EH (cell line): ENCODE measurements around the gene WDFY2.
A peak's percentile ranks its signal among the peaks of the same experiment; 100 is the strongest.
"Not testable (repeated sequence)": the region's sequence is repeated elsewhere in the genome, so short reads cannot be mapped to it uniquely, and the experiment has no call there.

Experiments used
- DNase-seq: peaks from one replicate; pipeline ENCODE4 v3.0.0-alpha.2; 2015; ENCODE audit warnings: low read depth

WDFY2 gene

DNA sequence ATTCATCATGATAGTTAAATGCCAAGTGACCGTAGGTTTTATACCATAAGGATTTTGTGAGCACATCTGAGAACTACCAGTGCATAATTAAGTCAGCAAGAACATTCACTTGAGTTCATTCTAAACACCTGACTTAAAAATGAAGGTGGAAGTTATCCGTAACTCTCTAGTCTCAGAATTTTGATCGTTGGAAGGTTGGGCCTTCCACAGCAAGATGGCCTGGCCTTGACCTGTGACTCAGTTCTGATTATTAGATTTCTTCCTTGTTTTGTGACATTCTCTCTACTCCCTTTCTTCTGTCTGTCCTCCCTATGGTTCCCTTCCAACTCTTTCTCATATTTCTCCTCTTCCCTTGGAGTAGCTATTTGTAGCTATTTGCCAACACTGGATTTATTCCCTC lies 20.0 kb upstream of the WDFY2 start:
- no peak for DNase-seq

DNA sequence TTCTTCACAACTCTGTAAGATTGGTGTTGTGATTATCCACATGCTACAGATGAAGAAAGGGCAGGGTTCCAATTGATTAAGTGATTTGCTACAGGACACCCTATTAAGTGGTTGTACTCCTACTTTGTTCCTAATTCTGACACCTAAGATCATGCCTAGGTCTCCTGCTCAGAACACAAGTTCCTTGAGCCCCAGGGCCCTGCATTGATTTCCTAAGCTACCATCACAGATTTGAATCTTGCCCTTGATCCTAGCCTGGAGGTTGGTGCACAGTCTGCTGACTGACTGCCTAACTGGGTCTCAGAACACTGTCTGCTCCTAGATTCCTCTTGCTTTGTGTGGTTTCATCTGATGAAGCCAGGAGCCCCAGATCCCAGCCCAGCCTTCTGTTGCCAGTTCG lies 19.6 kb upstream of the WDFY2 start:
- no peak for DNase-seq

DNA sequence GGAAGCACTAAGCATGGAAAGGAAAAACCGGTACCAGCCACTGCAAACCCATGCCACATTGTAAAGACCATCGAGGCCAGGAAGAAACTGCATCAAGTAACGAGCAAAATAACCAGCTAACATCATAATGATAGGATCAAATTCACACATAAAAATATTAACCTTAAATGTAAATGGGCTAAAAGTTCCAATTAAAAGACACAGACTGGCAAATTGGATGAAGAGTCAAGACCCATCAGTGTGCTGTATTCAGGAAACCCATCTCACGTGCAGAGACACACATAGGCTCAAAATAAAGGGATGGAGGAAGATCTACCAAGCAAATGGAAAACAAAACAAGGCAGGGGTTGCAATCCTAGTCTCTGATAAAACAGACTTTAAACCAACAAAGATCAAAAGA lies 15.3 kb upstream of the WDFY2 start:
- DNase-seq: not testable (repeated sequence)

DNA sequence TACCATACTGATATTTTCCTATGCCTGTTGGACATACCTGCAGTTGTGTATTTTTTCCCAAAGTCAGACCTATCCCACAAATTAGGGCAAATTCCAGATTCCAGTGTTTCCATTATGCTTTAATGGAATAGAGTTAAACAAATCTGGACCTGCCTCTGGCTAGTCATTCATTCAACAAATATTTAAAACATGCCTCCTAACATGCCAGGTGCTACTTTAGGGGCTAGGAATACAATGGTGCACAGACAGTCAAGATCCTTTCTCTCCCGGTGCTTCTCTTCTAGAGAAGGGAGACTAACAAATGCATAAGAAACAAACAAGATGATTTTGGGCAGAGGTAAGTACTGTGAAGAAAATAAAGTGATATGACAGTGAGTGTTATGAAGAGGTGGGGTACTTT lies 7.5 kb upstream of the WDFY2 start:
- DNase-seq: no peak

DNA sequence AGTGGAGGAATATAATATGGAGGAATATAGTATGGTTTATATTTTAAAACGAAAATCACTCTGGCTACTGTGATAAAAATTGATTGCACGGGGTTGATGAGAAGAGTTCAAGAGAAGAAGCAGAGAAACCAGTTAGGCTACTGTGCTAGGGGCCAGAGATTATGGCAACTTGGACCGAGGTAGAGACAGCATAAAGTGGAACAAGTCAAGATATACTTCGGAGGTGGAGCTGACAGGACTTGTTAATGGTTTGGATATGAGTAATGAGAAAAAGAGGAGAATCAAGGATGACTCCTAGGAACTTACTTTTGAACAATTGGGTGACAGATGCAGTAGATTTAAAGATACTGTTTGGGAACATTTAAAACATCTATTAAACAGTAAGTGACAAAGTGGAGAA lies 6.6 kb upstream of the WDFY2 start:
- DNase-seq: no peak

DNA sequence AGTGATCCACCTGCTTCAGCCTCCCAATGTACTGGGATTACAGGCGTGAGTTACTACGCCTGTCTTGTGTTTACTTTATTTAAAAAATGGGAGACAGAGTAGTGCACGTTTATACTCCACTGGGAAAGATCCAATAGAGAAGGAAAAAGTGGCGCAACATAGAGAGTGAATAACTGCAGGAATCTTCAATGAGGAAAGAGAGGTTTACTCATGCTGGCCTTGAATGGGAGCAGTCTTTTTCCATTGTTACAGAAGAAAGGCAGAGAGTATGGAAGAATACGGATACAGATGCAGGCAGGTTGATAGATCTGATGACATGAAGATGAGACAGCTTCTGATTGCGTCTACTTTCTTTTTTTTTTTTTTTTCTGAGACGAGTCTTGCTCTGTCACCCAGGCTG lies 4.6 kb upstream of the WDFY2 start:
- DNase-seq: no peak

DNA sequence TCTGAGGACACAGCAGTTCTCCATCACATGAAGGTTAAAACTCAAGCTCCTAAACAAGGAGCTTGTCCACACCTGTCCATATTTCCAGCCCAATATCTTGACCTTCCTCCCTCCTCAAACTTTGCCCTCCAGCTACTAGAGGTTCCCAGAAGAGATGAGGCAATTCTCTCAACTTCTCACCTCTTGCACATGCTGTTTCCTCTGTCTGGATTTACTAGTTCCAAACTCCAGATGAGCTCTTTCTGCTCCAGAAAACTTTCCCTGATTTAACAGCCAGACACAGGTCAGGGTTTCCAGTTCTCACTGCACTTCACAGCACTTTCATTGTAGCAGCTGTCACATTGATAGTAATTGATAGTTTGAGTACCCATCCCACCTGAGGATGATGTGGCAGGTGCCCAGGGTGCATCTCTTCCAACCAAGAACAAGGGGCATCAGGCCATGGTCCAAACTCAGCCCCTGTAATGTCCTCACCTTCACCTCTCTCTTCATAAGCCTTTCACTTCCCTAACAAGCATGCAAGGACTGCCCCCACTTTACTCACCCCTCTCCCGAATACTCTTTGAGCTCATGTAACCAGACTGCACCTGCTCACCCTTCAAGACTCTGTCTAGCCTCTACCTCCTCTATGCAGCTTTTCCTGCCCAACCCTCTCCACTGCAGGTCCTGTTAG lies 3.0 kb upstream of the WDFY2 start:
- no peak for DNase-seq

DNA sequence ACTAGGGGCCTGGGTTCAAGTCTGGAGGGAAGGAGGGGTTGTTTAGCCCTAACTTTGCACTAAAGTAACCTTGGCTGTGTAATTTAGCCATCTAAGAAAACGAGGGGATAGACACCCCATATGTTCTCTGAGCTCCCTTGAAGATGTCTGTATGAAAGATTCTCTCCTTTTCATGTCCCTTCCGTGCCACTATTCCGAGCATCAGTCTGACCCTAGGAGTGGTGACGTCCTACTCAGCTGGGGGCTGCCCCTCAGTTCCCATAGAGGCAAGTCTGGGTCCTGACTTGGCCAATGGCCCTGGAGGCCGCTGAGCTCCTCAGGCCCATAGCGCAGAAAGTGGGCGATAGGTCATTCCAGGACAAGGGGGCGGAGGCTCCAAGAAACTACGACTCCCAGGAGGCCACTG lies 790 bp upstream of the WDFY2 start:
- DNase-seq: no peak

DNA sequence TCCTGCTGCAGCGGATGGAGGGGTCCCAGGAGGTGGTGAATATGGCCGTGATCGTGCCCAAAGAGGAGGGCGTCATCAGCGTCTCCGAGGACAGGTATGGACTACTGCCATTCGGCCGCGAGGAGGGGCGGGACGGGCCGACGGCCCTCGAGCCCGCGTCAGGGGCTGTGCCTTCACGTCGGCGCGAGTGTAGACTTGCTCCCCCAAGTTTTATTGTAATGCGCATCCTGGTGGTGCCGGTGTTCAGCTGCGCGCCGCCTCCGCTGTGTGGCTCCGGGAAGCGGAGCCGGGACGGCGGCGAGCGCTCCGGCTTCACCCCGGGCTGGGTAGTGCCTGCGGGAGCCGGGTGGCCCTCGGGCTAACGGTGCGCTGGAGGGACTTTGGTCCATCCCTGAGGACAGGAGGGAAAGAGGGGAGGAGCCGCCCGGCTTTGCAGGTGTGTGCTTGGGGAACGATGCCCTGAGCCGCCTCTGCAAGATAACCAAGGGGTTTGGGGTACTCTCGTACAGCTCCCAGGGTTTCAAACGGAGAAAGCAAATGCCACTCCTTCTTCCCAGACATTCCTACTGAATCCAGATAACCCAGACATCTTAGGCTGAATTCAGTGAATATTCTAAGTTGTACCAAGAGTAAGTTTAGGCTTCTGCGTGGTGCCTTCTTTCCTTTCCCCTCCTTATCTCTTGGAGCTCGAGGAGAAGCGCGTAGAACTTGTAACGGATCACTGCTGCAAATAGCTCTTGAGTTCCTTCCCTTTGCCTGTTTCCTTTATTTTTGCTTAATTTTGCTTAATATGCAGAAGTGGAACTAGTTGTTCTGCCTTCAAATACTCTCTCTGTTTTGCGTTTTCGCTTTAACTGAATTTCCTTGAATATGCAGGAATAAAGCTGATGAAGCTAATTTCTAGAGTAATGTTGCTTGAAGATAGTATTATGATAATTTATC lies 740 bp downstream of the WDFY2 start:
- DNase-seq: peak; percentile 58

DNA sequence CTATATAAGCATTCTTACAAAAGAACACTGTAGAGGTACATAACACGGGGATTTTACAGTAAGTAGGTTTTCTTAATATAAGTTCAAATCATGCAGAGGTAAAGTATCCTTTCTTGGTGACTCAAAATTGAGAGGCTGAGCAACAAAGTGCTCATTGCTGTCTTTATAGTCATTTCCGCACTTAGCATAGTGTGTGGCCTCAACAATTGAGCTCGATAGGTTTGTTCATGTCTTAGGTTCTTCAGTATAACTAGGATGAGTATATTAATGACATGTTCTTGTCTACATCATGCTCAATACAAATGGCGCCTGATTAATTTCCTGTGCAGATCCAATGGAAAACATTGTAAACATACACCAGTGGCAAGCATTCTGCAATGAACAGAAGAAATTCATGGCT lies 1.4 kb downstream of the WDFY2 start:
- DNase-seq: peak; percentile 73

DNA sequence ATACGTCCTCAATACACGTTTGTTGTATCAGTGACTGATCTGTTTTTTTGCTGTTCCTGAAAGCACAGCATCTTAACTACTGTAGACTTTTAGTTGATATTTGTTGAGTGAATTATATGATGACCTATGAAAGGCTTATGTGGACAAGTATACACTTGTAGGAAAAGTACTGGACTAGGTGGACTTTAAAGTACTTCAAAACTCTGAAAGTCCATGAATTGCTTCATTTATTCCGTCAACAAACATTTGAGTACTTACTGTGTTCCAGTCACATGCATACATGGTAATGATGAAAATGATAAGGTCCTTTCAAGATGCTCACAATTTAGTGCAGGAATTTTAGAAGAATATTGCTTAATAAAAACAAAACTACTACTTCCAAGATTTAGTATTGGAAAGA lies 3.1 kb downstream of the WDFY2 start:
- DNase-seq: no peak

DNA sequence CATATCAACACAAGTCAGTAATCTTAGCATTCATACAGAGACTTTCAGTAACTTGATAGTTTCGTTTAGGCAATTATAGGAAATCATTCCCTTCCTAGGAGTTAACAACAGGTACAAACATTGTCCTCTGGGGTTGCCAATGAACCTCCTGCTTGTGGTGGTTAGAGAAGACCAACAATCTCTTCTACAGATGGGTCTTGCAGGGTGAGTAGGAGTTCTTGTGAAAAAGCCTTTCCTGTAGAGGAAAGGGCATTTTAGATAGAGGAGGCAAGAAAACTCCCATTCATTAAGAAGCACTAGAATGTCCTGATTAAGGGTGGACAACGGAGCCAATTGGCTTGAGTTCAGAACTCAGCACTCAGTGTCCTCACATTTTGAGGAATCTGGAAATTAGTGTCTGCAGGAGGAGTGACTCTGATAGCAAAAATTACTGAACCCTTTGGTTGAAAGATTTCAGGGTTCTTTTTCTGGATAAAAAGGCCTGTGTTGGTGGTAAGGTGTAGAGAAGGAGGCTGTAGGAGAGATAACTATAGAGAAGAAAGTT lies 4.2 kb downstream of the WDFY2 start:
- no peak for DNase-seq

DNA sequence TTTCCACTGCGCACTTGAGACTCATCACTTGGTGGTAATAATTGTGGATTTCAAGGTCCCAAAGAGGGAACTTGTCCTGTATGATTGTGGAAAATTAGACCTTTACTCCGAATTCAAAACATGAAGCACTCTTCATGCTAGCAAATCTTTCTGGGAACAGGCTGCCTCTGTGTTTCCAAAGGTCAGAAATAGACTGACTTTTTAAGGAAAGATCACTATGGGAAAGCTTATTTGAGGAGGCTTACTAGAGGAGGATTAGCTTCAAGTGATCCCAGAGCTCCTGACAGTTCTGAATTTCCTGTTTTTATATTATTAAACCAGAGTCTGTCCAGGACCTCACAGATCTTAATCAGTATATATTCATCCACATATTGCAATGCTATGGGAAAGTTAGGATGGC lies 5.5 kb downstream of the WDFY2 start:
- peak; percentile 36 for DNase-seq

DNA sequence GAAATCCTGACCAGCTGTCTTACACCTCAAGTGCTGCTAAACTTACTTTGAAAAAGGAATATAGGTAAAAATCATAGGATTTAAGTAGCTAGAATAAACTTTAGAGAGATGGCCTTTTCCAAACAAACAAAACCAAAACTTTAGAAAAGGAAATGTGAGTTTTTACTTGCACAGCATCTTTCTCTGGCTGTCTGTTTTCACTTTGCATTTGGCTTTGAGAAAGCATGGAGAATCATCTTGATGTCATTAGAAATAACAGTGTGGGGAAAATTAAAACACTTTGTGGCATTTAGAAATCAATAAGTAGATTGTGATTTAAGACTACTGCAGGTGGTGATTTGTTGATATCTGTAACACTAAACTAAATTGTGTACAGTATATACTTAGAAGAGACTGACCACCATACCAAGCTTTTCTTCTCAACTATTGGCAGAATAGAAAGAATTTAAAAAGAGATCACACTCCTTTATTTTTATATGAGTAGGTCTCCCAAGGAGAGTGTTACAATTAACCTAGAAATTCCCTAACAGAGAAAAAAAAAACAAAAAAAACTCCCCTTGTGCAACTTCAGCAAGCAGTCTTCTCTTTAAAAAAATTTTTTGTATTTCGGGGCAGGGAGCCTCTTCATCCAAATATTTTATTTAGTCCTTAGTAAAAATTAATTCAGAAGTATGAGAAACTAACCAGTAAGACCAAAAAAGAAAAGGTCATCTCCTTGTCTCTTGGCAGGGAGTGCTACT lies 6.1 kb downstream of the WDFY2 start:
- DNase-seq: no peak

DNA sequence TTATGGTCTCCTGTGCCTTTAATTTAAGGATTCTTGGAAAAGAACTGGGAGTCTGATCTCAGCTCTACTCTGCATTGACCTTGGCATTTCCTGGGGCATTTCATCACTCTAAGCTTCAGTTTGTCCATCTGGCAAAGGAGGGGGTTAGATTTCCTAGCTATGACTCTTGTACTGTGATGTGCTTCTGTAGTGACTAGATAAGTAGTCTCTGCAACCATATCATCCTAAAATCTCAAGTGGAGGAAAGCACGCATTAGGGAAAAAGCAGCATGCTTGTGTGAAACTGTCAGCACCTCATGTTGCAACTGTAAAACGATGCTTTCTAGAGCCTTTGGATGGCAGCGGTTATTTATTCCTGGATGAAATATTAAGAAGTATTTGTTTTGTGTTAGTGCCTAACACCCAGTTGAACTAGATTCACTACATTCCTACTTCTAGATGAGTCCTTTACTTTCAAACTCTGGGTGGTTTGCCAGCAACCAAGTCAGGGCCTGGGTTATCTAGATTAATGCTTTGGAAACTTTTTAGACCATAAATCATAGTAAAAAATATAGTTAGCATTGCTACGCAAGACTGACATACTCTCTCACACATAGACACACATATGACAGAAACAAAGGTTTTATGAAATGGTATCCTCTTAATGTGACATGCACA lies 6.8 kb downstream of the WDFY2 start:
- DNase-seq: peak; percentile 99

DNA sequence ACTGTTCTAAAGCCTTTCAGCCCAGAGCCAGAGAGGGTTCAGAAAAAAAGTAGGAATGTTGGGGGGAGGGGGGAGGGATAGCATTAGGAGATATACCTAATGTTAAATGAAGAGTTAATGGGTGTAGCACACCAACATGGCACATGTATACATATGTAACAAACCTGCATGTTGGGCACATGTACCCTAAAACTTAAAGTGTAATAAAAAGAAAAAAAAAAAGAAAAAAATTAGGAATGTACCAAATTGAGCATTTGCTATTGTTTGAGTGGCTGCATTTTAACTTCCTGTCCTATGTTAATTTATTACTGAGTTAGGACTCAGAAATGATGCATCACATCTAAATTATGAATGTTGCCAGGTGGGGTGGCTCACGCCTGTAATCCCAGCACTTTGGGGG lies 7.7 kb downstream of the WDFY2 start:
- DNase-seq: not testable (repeated sequence)

DNA sequence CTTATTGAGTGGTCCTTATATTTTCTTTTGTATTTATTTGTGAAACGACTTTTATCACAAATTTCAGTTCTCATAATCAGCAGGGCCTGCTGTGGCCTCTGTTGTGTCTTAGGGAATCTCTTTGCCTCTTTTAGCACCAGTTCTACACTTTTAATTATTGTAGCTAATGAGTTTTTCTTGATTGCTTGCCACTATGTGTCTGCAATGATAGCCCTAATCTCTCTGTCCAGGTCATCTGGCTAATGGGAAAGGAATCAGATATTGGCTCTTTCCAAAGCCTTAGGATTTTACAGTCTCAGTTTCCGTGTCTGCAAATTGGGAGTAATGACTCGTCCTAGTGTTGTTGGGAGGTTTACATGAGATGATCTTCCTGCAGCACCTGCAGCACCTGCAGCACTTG lies 10.2 kb downstream of the WDFY2 start:
- DNase-seq: no peak

DNA sequence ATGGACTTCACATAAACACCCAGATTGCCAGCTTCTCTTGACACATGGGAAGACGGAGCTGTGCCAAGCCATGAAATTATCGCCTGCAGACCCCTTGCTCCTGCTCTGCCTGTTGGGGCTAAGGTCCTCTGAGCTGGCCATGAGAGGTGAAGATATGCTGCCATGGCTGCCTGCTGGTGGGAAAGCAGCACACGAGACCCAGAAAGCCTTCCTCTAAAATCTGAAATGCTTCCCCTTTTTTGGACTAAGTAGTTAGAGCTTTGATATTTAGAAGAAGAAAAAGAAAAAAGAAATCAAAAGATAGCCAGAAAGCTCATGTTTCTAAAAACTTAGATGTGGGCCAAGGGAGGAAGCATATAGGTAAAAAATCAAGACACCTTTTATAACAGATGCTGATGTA lies 11.2 kb downstream of the WDFY2 start:
- no peak for DNase-seq

DNA sequence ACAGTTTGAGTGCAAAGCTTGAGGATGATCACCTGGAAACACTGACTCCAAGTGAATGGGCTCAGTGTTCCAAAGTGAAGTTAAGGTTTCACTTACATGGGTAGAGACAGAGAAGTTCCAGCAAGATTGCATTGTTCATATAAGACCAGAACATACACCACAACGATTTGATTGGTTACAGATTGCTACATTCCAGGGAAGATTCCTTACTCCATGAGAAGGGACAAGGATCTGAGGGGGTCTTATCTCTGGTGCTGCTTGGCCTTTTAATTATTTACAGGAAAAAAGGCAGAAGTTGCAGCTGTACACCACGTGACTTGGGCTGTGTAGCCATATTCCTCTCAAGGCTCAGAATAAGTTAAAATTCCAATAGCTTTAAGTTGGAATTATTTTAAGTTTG lies 12.3 kb downstream of the WDFY2 start:
- peak; percentile 31 for DNase-seq

DNA sequence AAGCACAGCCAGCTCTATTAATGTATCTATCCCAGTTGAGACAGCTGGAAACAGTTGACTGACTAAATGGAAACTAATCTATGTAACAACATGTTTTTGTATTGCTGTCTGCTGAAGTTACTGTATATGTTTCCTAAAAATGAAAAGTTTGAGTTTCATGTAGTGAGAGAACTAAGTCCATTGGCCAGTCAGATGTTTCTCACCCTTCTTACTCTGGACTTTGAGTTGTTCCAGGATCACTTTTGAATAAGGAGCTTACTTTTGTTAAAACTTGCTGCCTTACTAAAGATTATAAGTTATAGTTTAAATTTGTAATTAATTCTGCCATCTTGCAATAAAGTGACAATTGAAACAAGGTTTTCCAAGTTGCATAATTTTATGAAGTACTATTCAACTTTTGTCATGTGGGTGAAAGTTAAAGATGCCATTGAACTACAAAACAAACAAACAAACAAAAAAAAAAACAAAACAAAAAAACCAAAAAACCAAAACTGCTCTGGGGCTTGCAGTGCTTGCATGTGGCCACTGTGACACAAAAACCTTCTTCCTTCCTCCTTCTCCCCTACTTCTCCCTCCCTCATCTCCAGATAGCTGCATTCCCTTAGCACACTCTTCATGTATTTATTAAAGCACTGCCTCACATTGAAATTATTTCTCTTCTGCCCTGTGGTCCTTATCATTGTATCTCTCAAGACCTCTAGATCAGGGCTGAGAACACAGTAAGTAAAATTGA lies 15.3 kb downstream of the WDFY2 start:
- DNase-seq: no peak

DNA sequence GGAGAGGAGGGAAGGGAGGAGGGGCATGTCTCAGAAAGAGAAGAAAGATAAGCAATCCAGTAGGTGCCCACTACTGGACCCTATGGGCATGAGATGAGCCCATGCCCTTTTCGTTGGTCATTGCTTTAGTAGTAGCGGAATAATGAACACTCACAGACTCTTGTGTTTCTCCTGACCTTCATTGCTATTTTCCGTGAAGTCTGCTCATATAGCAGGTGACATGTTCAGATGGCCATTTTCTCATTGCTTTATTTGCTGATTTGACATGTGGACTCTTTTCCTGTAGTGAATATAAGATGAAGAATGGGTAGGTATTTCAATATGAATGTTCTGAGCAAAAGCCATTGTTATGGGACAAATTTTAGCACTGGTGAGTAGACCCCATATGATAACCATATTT lies 16.4 kb downstream of the WDFY2 start:
- no peak for DNase-seq
